Stimulated activated CD4-positive, alpha-beta T cell treated with anti-CD3 and anti-CD28 coated beads, Interleukin-2, amount 100 ng/mL, for 24 hours (primary cell): ENCODE data around the gene CCL24.
"Not testable (repeated sequence)": the region's sequence is repeated elsewhere in the genome, so short reads cannot be mapped to it uniquely, and the experiment has no call there.

Source experiments
- DNase-seq, 2 donors: peaks; one replicate each; pipeline ENCODE4 v3.0.0-alpha.2; 2020

CCL24 gene

GRCh38 chr7:75818472-75818871, 4.9 kb upstream of the CCL24 start:
- DNase-seq, result no peak

GRCh38 chr7:75817116-75817515, 3.5 kb upstream of the CCL24 start:
- no peak for DNase-seq

- DNase-seq, result no peak
These were observed 1.9 kb upstream of the CCL24 start for GRCh38 chr7:75815418-75816064.

GRCh38 chr7:75814407-75814947, 871 bp upstream of the CCL24 start:
- no peak for DNase-seq

- no peak for DNase-seq
These were observed 522 bp downstream of the CCL24 start for GRCh38 chr7:75813084-75813483.

- no peak for DNase-seq
These were observed 1.5 kb downstream of the CCL24 start for GRCh38 chr7:75811894-75812678.

- DNase-seq, result no peak
These were observed 4.2 kb downstream of the CCL24 start for GRCh38 chr7:75809396-75809795.

GRCh38 chr7:75808106-75808505, 5.5 kb downstream of the CCL24 start:
- no peak for DNase-seq

GRCh38 chr7:75807452-75807851, 6.2 kb downstream of the CCL24 start:
- no peak for DNase-seq

GRCh38 chr7:75806560-75807307, 6.9 kb downstream of the CCL24 start:
- no peak for DNase-seq

GRCh38 chr7:75804705-75805104, 8.9 kb downstream of the CCL24 start:
- DNase-seq, result no peak

- no peak for DNase-seq
These were observed 9.6 kb downstream of the CCL24 start for GRCh38 chr7:75804004-75804403.

- DNase-seq, result no peak
These were observed 11.1 kb downstream of the CCL24 start for GRCh38 chr7:75802552-75802821.

- DNase-seq, result no peak
These were observed 14.8 kb downstream of the CCL24 start for GRCh38 chr7:75798770-75799169.

- no peak for DNase-seq
These were observed 17.2 kb downstream of the CCL24 start for GRCh38 chr7:75796420-75796819.

- no peak for DNase-seq
These were observed 17.7 kb downstream of the CCL24 start for GRCh38 chr7:75795831-75796285.

GRCh38 chr7:75793676-75794075, 19.9 kb downstream of the CCL24 start:
- no peak for DNase-seq

- not testable (repeated sequence) for DNase-seq
These were observed 21.0 kb downstream of the CCL24 start for GRCh38 chr7:75792567-75792966.

GRCh38 chr7:75789361-75789924, 24.2 kb downstream of the CCL24 start:
- DNase-seq, result no peak

- DNase-seq, result not testable (repeated sequence)
These were observed 25.3 kb downstream of the CCL24 start for GRCh38 chr7:75788154-75788847.

GRCh38 chr7:75783058-75783457, 30.5 kb downstream of the CCL24 start:
- DNase-seq, result not testable (repeated sequence)

- DNase-seq, result not testable (repeated sequence)
These were observed 32.8 kb downstream of the CCL24 start for GRCh38 chr7:75780647-75781273.
